CD14-positive monocyte (primary cell): ENCODE data around the gene CAMKK2. TPM values are rescaled to one million over a fixed set of nuclear protein-coding genes. Genes with fewer than 3 reads are reported as not detected.

Source experiments
- DNase-seq, 3 donors: peaks; one replicate each; pipeline ENCODE4 v3.0.0-alpha.2; 2011 to 2022
- H2AFZ ChIP-seq: 2 replicates; pipeline ENCODE4 v1.6.0; 2012; ENCODE audit warnings: mild to moderate bottlenecking, low read depth, low read length, inconsistent platforms; ENCODE audit not compliant: insufficient read depth, poor library complexity, severe bottlenecking
- H3K27ac ChIP-seq, 2 donors: 1 replicate in 1 of 2; 2 replicates in 1 of 2; pipeline ENCODE4 v1.5.1; 2012 to 2013; ENCODE audit warnings: low read length in 2 of 2, control low read depth in 1 of 2, inconsistent platforms in 1 of 2, low read depth in 1 of 2, mild to moderate bottlenecking in 1 of 2
- H3K27me3 ChIP-seq, 2 donors: one replicate each; pipeline versions ENCODE4 v1.6.0 to v1.6.1; 2011 to 2013; ENCODE audit warnings: low read length in 2 of 2; ENCODE audit not compliant: control insufficient read depth in 2 of 2, insufficient read depth in 2 of 2
- H3K36me3 ChIP-seq, 2 donors: replicated peaks in 1 of 2; 1 replicate in 1 of 2; 2 replicates in 1 of 2; pipeline versions ENCODE4 v1.5.1 to v1.6.1; 2012 to 2013; ENCODE audit warnings: low read length in 2 of 2, control low read depth in 1 of 2, inconsistent platforms in 1 of 2, mild to moderate bottlenecking in 1 of 2; ENCODE audit not compliant: insufficient read depth in 2 of 2, control insufficient read depth in 1 of 2
- H3K4me1 ChIP-seq, 2 donors: 1 replicate in 1 of 2; 2 replicates in 1 of 2; pipeline versions ENCODE4 v1.5.1 to v1.6.1; 2012 to 2013; ENCODE audit warnings: low read length in 2 of 2, control low read depth in 1 of 2, inconsistent platforms in 1 of 2, mild to moderate bottlenecking in 1 of 2, moderate library complexity in 1 of 2; ENCODE audit not compliant: insufficient read depth in 2 of 2, control insufficient read depth in 1 of 2
- H3K4me2 ChIP-seq: replicated peaks from 2 replicates; pipeline ENCODE3; 2012; ENCODE audit warnings: low read length, moderate library complexity, mild to moderate bottlenecking; ENCODE audit not compliant: poor library complexity, severe bottlenecking; ENCODE audit errors: extremely low read depth
- H3K4me3 ChIP-seq, 3 experiments: fragments of 200-600 bp in 1 of 3; sonication (generic) in 1 of 3; replicated peaks in 1 of 3; 1 replicate in 2 of 3; 2 replicates in 1 of 3; pipeline ENCODE4 v1.5.1; 2011 to 2013; ENCODE audit warnings: low read length in 3 of 3, mild to moderate bottlenecking in 3 of 3, control low read depth in 2 of 3, low read depth in 2 of 3, inconsistent platforms in 1 of 3, moderate library complexity in 1 of 3
- H3K79me2 ChIP-seq: 2 replicates; pipeline ENCODE4 v1.6.0; 2012; ENCODE audit warnings: mild to moderate bottlenecking, control low read depth, inconsistent platforms, low read length, moderate library complexity; ENCODE audit not compliant: insufficient read depth
- H3K9ac ChIP-seq: 2 replicates; pipeline ENCODE4 v1.6.0; 2017; ENCODE audit warnings: low read length, mild to moderate bottlenecking; ENCODE audit not compliant: insufficient read depth, poor library complexity, severe bottlenecking
- H3K9me3 ChIP-seq, 2 donors: replicated peaks in 1 of 2; 1 replicate in 1 of 2; 2 replicates in 1 of 2; pipeline versions ENCODE4 v1.5.1 to v1.6.1; 2012 to 2013; ENCODE audit warnings: low read length in 2 of 2, control low read depth in 1 of 2; ENCODE audit not compliant: control insufficient read depth in 1 of 2, insufficient read depth in 1 of 2
- H4K20me1 ChIP-seq: 2 replicates; pipeline ENCODE4 v1.6.0; 2012; ENCODE audit warnings: mild to moderate bottlenecking, low read length, control low read depth, moderate library complexity; ENCODE audit not compliant: insufficient read depth
- H3K27ac Mint-ChIP-seq, 7 donors: one replicate each; pipeline ENCODE4 v1.8.0; 2020; ENCODE audit warnings: mild to moderate bottlenecking in 7 of 7, mixed read lengths in 7 of 7, moderate library complexity in 6 of 7, inconsistent platforms in 2 of 7
- H3K27me3 Mint-ChIP-seq, 3 donors: one replicate each; pipeline ENCODE4 v1.8.0; 2021 to 2022; ENCODE audit warnings: low read depth in 3 of 3, mild to moderate bottlenecking in 3 of 3, mixed read lengths in 3 of 3, moderate library complexity in 3 of 3, inconsistent platforms in 1 of 3
- H3K36me3 Mint-ChIP-seq, 2 donors: one replicate each; pipeline ENCODE4 v1.8.0; 2020; ENCODE audit warnings: mixed read lengths in 2 of 2, inconsistent platforms in 1 of 2, mild to moderate bottlenecking in 1 of 2
- H3K4me1 Mint-ChIP-seq: one replicate; pipeline ENCODE4 v1.8.0; 2020; ENCODE audit warnings: mild to moderate bottlenecking, mixed read lengths
- H3K4me3 Mint-ChIP-seq, 2 donors: one replicate each; pipeline ENCODE4 v1.8.0; 2020; ENCODE audit warnings: mild to moderate bottlenecking in 2 of 2, mixed read lengths in 2 of 2, moderate library complexity in 1 of 2
- H3K9me3 Mint-ChIP-seq, 7 donors: one replicate each; pipeline ENCODE4 v1.8.0; 2020 to 2022; ENCODE audit warnings: mixed read lengths in 7 of 7, mild to moderate bottlenecking in 6 of 7, moderate library complexity in 6 of 7, inconsistent platforms in 2 of 7
- CTCF ChIP-seq: fragments of 200-600 bp; IDR thresholded peaks from one replicate; pipeline ENCODE4 v1.8.0; 2022; ENCODE audit warnings: antibody characterized with exemption, mild to moderate bottlenecking
- WGBS: methylation state at CpG from one replicate; pipeline ENCODE4 v1.1.5; 2013; ENCODE audit warnings: missing lambda C conversion rate; ENCODE audit not compliant: insufficient coverage; 5-methylcytosine and 5-hydroxymethylcytosine counted together
- intact Hi-C, 2 donors: fragments of 100-400 bp; cut with micrococcal nuclease; formaldehyde crosslinking; loops; one replicate each; pipeline versions ENCODE4 v1.15.0 to v1.15.1; 2023
- polyA plus RNA-seq, 3 donors: library from polyadenylated mRNA; depleted of rRNA in 1 of 3; unstranded in 2 of 3; stranded (reverse) in 1 of 3; fragments of 300-500 nt in 2 of 3; fragments of >200 nt in 1 of 3; fragmentation: Illumina TruSeq in 2 of 3; gene quantifications; 1 replicate in 2 of 3; 2 replicates in 1 of 3; pipeline ENCODE4 v1.2.3, GENCODE V29; 2012 to 2021

The CAMKK2 gene
- polyA plus RNA-seq, 3 donors: 55.6 to 71.4 (median 71.0) TPM

GRCh38 chr12:121330692-121331091 lies 34.2 kb upstream of the CAMKK2 start:
- intact Hi-C loops: loop anchor here (5.0 kb wide), 1 partner anchor 112 kb away; no protein-coding TSS in a partner anchor
- Histone ChIP-seq H3K9ac (no peak overlapping the region), H3K4me1 (peaks cover 2 to 8% of the 10 kb centered on the region in 2 donors), H3K27me3 (no peaks in the 10 kb centered on the region), H2AFZ (no peak overlapping the region), H3K27ac (no peak overlapping the region), H3K9me3 (no peaks in the 10 kb centered on the region), H3K36me3 (peaks cover 86 to 98% of the 10 kb centered on the region in 2 donors), H3K4me3 (no peak overlapping the region), H4K20me1 (peaks cover 9% of the 10 kb centered on the region), H3K79me2 (no peaks in the 10 kb centered on the region), H3K4me2 (no peak overlapping the region)
- no peak for DNase-seq
- H3K9me3 Mint-ChIP-seq: no peaks in the 10 kb centered on the region
- H3K4me1 Mint-ChIP-seq: peaks cover 8% of the 10 kb centered on the region
- peaks cover 82 to 95% of the 10 kb centered on the region in 2 donors for H3K36me3 Mint-ChIP-seq
- no peak for TF ChIP-seq CTCF
- H3K27ac Mint-ChIP-seq: peak overlapping the region in 1 of 7 donors; percentile 51
- H3K4me3 Mint-ChIP-seq: no peak overlapping the region
- peaks cover 0 to 3% (median 0%) of the 10 kb centered on the region in 3 donors for H3K27me3 Mint-ChIP-seq

- Mint-ChIP-seq H3K9me3 (no peaks in the 10 kb centered on the region), H3K4me1 (peaks cover 9% of the 10 kb centered on the region), H3K27ac (no peak overlapping the region), H3K4me3 (no peak overlapping the region), H3K36me3 (peaks cover 78 to 93% of the 10 kb centered on the region in 2 donors), H3K27me3 (peaks cover 0 to under 1% (median 0%) of the 10 kb centered on the region in 3 donors)
- no peak overlapping the region for H3K4me3 ChIP-seq
- peaks cover 2 to 9% of the 10 kb centered on the region in 2 donors for H3K4me1 ChIP-seq
- H3K9ac ChIP-seq: no peak overlapping the region
- H3K4me2 ChIP-seq: no peak overlapping the region
- DNase-seq: no peak
- H3K9me3 ChIP-seq: no peaks in the 10 kb centered on the region
- H3K36me3 ChIP-seq: peaks cover 81 to 95% of the 10 kb centered on the region in 2 donors
- H3K79me2 ChIP-seq: no peaks in the 10 kb centered on the region
- peaks cover 10% of the 10 kb centered on the region for H4K20me1 ChIP-seq
- WGBS: no CpG with 5 or more reads among the region's 4 CpGs
- intact Hi-C loops: loop anchor here (5.0 kb wide), 1 partner anchor 112 kb away; no protein-coding TSS in a partner anchor
- H2AFZ ChIP-seq: no peak overlapping the region
- H3K27me3 ChIP-seq: no peaks in the 10 kb centered on the region
- no peak for TF ChIP-seq CTCF
- no peak overlapping the region for H3K27ac ChIP-seq
Measured at GRCh38 chr12:121330195-121330594, 33.7 kb upstream of the CAMKK2 start.
